Liver (tissue), 9 donors: ENCODE results near the gene AHNAK2. TPM values are rescaled to one million over a fixed set of nuclear protein-coding genes. Genes with fewer than 3 reads are reported as not detected.

Source experiments
- DNase-seq: peaks from one replicate; pipeline ENCODE4 v3.0.0-alpha.2; 2017; ENCODE audit warnings: low spot score
- H3K27ac ChIP-seq, 2 donors: one replicate each; pipeline ENCODE4 v1.7.0; 2013; ENCODE audit warnings: inconsistent platforms in 2 of 2, low read length in 2 of 2, control low read depth in 1 of 2, low read depth in 1 of 2, mild to moderate bottlenecking in 1 of 2
- H3K27me3 ChIP-seq, 4 donors: one replicate each; pipeline versions ENCODE4 v1.6.1 to v1.7.0; 2013; ENCODE audit warnings: low read length in 3 of 4, inconsistent platforms in 1 of 4, mild to moderate bottlenecking in 1 of 4, moderate library complexity in 1 of 4; ENCODE audit not compliant: control insufficient read depth in 4 of 4, insufficient read depth in 4 of 4
- H3K36me3 ChIP-seq, 4 donors: one replicate each; pipeline versions ENCODE4 v1.6.1 to v1.7.0; 2013; ENCODE audit warnings: low read length in 3 of 4, mild to moderate bottlenecking in 3 of 4, low read depth in 1 of 4, moderate library complexity in 1 of 4; ENCODE audit not compliant: control insufficient read depth in 4 of 4, insufficient read depth in 3 of 4
- H3K4me1 ChIP-seq, 4 donors: one replicate each; pipeline versions ENCODE4 v1.6.1 to v1.7.0; 2013; ENCODE audit warnings: low read length in 3 of 4, mild to moderate bottlenecking in 3 of 4, moderate library complexity in 1 of 4; ENCODE audit not compliant: control insufficient read depth in 4 of 4, insufficient read depth in 4 of 4
- H3K4me3 ChIP-seq, 3 donors: one replicate each; pipeline versions ENCODE4 v1.6.1 to v1.7.0; 2013; ENCODE audit warnings: low read length in 3 of 3, control low read depth in 1 of 3, low read depth in 1 of 3, mild to moderate bottlenecking in 1 of 3
- H3K9ac ChIP-seq, 2 donors: one replicate each; pipeline ENCODE4 v1.7.0; 2013; ENCODE audit warnings: low read length in 2 of 2, mild to moderate bottlenecking in 2 of 2, moderate library complexity in 2 of 2, control low read depth in 1 of 2, low read depth in 1 of 2
- H3K9me3 ChIP-seq, 4 donors: one replicate each; pipeline versions ENCODE4 v1.6.1 to v1.7.0; 2013; ENCODE audit warnings: low read length in 3 of 4; ENCODE audit not compliant: control insufficient read depth in 4 of 4
- ATF3 ChIP-seq: IDR thresholded peaks from 2 replicates; pipeline ENCODE4 v1.6.1; 2016; ENCODE audit warnings: antibody characterized with exemption
- CTCF ChIP-seq: fragments of 150-350 bp; IDR thresholded peaks from 2 replicates; pipeline ENCODE4 v1.5.1; 2017; ENCODE audit warnings: improper control_type of control experiment, low read depth, low read length; ENCODE audit not compliant: missing input control
- EGR1 ChIP-seq, 2 donors: IDR thresholded peaks; 2 replicates each; pipeline ENCODE4 v1.6.1; 2016 to 2018; ENCODE audit warnings: antibody characterized with exemption in 2 of 2, low read depth in 2 of 2
- FOXA1 ChIP-seq: IDR thresholded peaks from 2 replicates; pipeline ENCODE4 v1.6.1; 2016; ENCODE audit warnings: antibody characterized with exemption
- FOXA2 ChIP-seq: IDR thresholded peaks from 2 replicates; pipeline ENCODE4 v1.6.1; 2016; ENCODE audit warnings: antibody characterized with exemption
- GABPA ChIP-seq, 2 donors: IDR thresholded peaks in 1 of 2; conservative IDR thresholded peaks in 1 of 2; 2 replicates each; pipeline ENCODE4 v1.6.1; 2016; ENCODE audit warnings: antibody characterized with exemption in 2 of 2, mild to moderate bottlenecking in 1 of 2, moderate library complexity in 1 of 2
- HNF4A ChIP-seq, 2 donors: conservative IDR thresholded peaks; 2 replicates each; pipeline ENCODE4 v1.6.1; 2016; ENCODE audit warnings: antibody characterized with exemption in 2 of 2, mild to moderate bottlenecking in 2 of 2
- HNF4G ChIP-seq: IDR thresholded peaks from 2 replicates; pipeline ENCODE4 v1.6.1; 2016; ENCODE audit warnings: antibody characterized with exemption
- JUND ChIP-seq, 2 donors: IDR thresholded peaks; 2 replicates each; pipeline ENCODE4 v1.6.1; 2016; ENCODE audit warnings: antibody characterized with exemption in 2 of 2
- MAX ChIP-seq: IDR thresholded peaks from 2 replicates; pipeline ENCODE4 v1.6.1; 2016; ENCODE audit warnings: antibody characterized with exemption
- NR2F2 ChIP-seq: IDR thresholded peaks from 2 replicates; pipeline ENCODE4 v1.6.1; 2016; ENCODE audit warnings: antibody characterized with exemption
- RAD21 ChIP-seq, 2 donors: IDR thresholded peaks; 2 replicates each; pipeline ENCODE4 v1.6.1; 2016; ENCODE audit warnings: antibody characterized with exemption in 2 of 2, mild to moderate bottlenecking in 2 of 2
- REST ChIP-seq: IDR thresholded peaks from 2 replicates; pipeline ENCODE4 v1.6.1; 2016; ENCODE audit warnings: antibody characterized with exemption, mild to moderate bottlenecking
- RXRA ChIP-seq, 2 donors: IDR thresholded peaks; 2 replicates each; pipeline ENCODE4 v1.6.1; 2017 to 2018; ENCODE audit warnings: antibody characterized with exemption in 2 of 2, mild to moderate bottlenecking in 1 of 2
- SP1 ChIP-seq: IDR thresholded peaks from 2 replicates; pipeline ENCODE4 v1.6.1; 2018; ENCODE audit warnings: antibody characterized with exemption, mild to moderate bottlenecking
- TAF1 ChIP-seq: conservative IDR thresholded peaks from 2 replicates; pipeline ENCODE4 v1.6.1; 2016; ENCODE audit warnings: antibody characterized with exemption, mild to moderate bottlenecking
- YY1 ChIP-seq: IDR thresholded peaks from 2 replicates; pipeline ENCODE4 v1.6.1; 2016; ENCODE audit warnings: antibody characterized with exemption, mild to moderate bottlenecking
- ZBTB33 ChIP-seq: IDR thresholded peaks from 2 replicates; pipeline ENCODE4 v1.6.1; 2016; ENCODE audit warnings: antibody characterized with exemption
- WGBS: extraction: QIAGEN DNeasy Blood & Tissue Kit; methylation state at CpG from one replicate; pipeline ENCODE4 v1.1.7; 2013; 5-methylcytosine and 5-hydroxymethylcytosine counted together
- polyA plus RNA-seq, 2 donors: library from polyadenylated mRNA; stranded (reverse) in 1 of 2; unstranded in 1 of 2; fragments of 200-250 nt in 1 of 2; fragments of >200 nt in 1 of 2; fragmentation: Nextera tagmentation in 1 of 2; extraction: Ambion mirVana in 1 of 2; gene quantifications; one replicate each; pipeline versions ENCODE4 v1.2.1 to v1.2.3, GENCODE V29; 2013 to 2015
- total RNA-seq, 2 donors: library from RNA; depleted of rRNA; stranded (reverse); fragments of >200 nt; gene quantifications; one replicate each; pipeline ENCODE4 v1.2.3, GENCODE V29; 2014
- donor health status: healthy.
- donor health status: healthy.
- donor health status: healthy.
- donor health status: healthy.
- donor health status: healthy.

The AHNAK2 gene
- total and polyA plus RNA-seq, 4 donors, result 0.05 to 2.6 (median 1.2) TPM

GRCh38 chr14:105010106-105010505, 31.9 kb upstream of the AHNAK2 start:
- Histone ChIP-seq H3K27ac (no peak overlapping the region), H3K36me3 (peaks cover 0 to 17% (median under 1%) of the 10 kb centered on the region in 4 donors), H3K27me3 (no peaks in the 10 kb centered on the region), H3K4me1 (no peaks in the 10 kb centered on the region), H3K9me3 (no peaks in the 10 kb centered on the region), H3K9ac (no peak overlapping the region), H3K4me3 (no peak overlapping the region)
- 91% methylated on average over 4 of the region's 4 CpGs for WGBS
- TF ChIP-seq RAD21 (IDR thresholded peaks at IDR 0.05), result no peak
- TF ChIP-seq EGR1 (IDR thresholded peaks at IDR 0.05; ENCODE audit: low read depth in 2 of 2), result no peak
- TF ChIP-seq TAF1, result no peak
- TF ChIP-seq GABPA (IDR thresholded peaks at IDR 0.05 in 1 of 2, conservative IDR thresholded peaks at IDR 0.05 in 1 of 2), result no peak
- no peak for TF ChIP-seq JUND (IDR thresholded peaks at IDR 0.05)
- no peak for TF ChIP-seq FOXA1
- TF ChIP-seq ZBTB33, result no peak
- no peak for TF ChIP-seq HNF4G
- TF ChIP-seq MAX, result no peak
- TF ChIP-seq FOXA2, result no peak
- TF ChIP-seq ATF3, result no peak
- TF ChIP-seq HNF4A (conservative IDR thresholded peaks at IDR 0.05), result no peak
- no peak for TF ChIP-seq CTCF
- TF ChIP-seq YY1, result no peak
- no peak for TF ChIP-seq NR2F2
- DNase-seq, result no peak

- Histone ChIP-seq H3K27ac (no peak overlapping the region), H3K27me3 (no peaks in the 10 kb centered on the region), H3K4me3 (no peak overlapping the region), H3K9me3 (no peaks in the 10 kb centered on the region), H3K9ac (no peak overlapping the region), H3K4me1 (peaks cover 0 to 3% (median 0%) of the 10 kb centered on the region in 4 donors), H3K36me3 (peaks cover 0 to 17% (median under 1%) of the 10 kb centered on the region in 4 donors)
- no peak for DNase-seq
- TF ChIP-seq SP1, result no peak
- no peak for TF ChIP-seq MAX
- no peak for TF ChIP-seq GABPA (IDR thresholded peaks at IDR 0.05 in 1 of 2, conservative IDR thresholded peaks at IDR 0.05 in 1 of 2)
- TF ChIP-seq REST, result no peak
- no peak for TF ChIP-seq HNF4G
- no peak for TF ChIP-seq TAF1
- TF ChIP-seq FOXA1, result no peak
- no peak for TF ChIP-seq JUND (IDR thresholded peaks at IDR 0.05)
- no peak for TF ChIP-seq RXRA (IDR thresholded peaks at IDR 0.05)
- no peak for TF ChIP-seq RAD21 (IDR thresholded peaks at IDR 0.05)
- TF ChIP-seq FOXA2, result no peak
- no peak for TF ChIP-seq CTCF
- TF ChIP-seq YY1, result no peak
- no peak for TF ChIP-seq EGR1 (IDR thresholded peaks at IDR 0.05; ENCODE audit: low read depth in 2 of 2)
- TF ChIP-seq HNF4A (conservative IDR thresholded peaks at IDR 0.05), result no peak
- WGBS, result 97% methylated on average over 19 of the region's 19 CpGs
Observed at GRCh38 chr14:105007593-105008264, 29.6 kb upstream of the AHNAK2 start.
